Fibroblast of lung (primary cell): ENCODE results near the gene NAIF1. TPM values are rescaled to one million over a fixed set of nuclear protein-coding genes. Genes with fewer than 3 reads are reported as not detected.
A peak's percentile ranks its signal among the peaks of the same experiment; 100 is the strongest.

Source experiments
- DNase-seq, 2 donors: peaks; one replicate each; pipeline versions ENCODE4 v3.0.0 to v3.0.0-alpha.2; 2010; ENCODE audit warnings: low read depth in 2 of 2
- H2AFZ ChIP-seq: 2 replicates; pipeline ENCODE4 v1.5.1; 2012; ENCODE audit warnings: low read length, control low read depth, inconsistent platforms
- H3K27ac ChIP-seq: 2 replicates; pipeline ENCODE4 v1.5.1; 2011; ENCODE audit warnings: low read length, control low read depth; ENCODE audit not compliant: insufficient read depth
- H3K27me3 ChIP-seq: 2 replicates; pipeline ENCODE4 v1.5.1; 2011; ENCODE audit warnings: mild to moderate bottlenecking, low read length; ENCODE audit not compliant: control insufficient read depth, insufficient read depth
- H3K36me3 ChIP-seq: 2 replicates; pipeline ENCODE4 v1.5.1; 2011; ENCODE audit warnings: low read length; ENCODE audit not compliant: control insufficient read depth, insufficient read depth
- H3K4me1 ChIP-seq: 2 replicates; pipeline ENCODE4 v1.5.1; 2011; ENCODE audit warnings: low read length; ENCODE audit not compliant: control insufficient read depth, insufficient read depth; ENCODE audit errors: extremely low read depth
- H3K4me2 ChIP-seq: 2 replicates; pipeline ENCODE4 v1.5.1; 2011; ENCODE audit warnings: low read length, control low read depth; ENCODE audit not compliant: insufficient read depth; ENCODE audit errors: extremely low read depth
- H3K4me3 ChIP-seq, 4 experiments: fragments of 200-600 bp in 1 of 4; sonication (generic) in 1 of 4; replicated peaks in 1 of 4; 2 replicates each; pipeline ENCODE4 v1.5.1; 2011 to 2016; ENCODE audit warnings: low read length in 4 of 4, low read depth in 3 of 4, mild to moderate bottlenecking in 3 of 4, control low read depth in 2 of 4, inconsistent platforms in 1 of 4, mixed read lengths in 1 of 4; ENCODE audit not compliant: insufficient read depth in 1 of 4; ENCODE audit errors: control extremely low read depth in 1 of 4
- H3K79me2 ChIP-seq: 2 replicates; pipeline ENCODE4 v1.5.1; 2012; ENCODE audit warnings: mild to moderate bottlenecking, low read length, inconsistent platforms; ENCODE audit not compliant: control insufficient read depth, insufficient read depth
- H3K9ac ChIP-seq: 2 replicates; pipeline ENCODE4 v1.5.1; 2011; ENCODE audit warnings: mild to moderate bottlenecking, low read length, control low read depth; ENCODE audit not compliant: insufficient read depth
- H3K9me3 ChIP-seq: 2 replicates; pipeline ENCODE4 v1.5.1; 2012; ENCODE audit warnings: low read depth, low read length; ENCODE audit not compliant: control insufficient read depth, insufficient read depth
- H4K20me1 ChIP-seq: 2 replicates; pipeline ENCODE4 v1.5.1; 2011; ENCODE audit warnings: low read length; ENCODE audit not compliant: control insufficient read depth, insufficient read depth; ENCODE audit errors: extremely low read depth
- CTCF ChIP-seq, 2 donors: IDR thresholded peaks in 1 of 2; conservative IDR thresholded peaks in 1 of 2; 1 replicate in 1 of 2; 2 replicates in 1 of 2; pipeline ENCODE4 v1.5.1; 2011 to 2012; ENCODE audit warnings: low read length in 2 of 2, control low read depth in 1 of 2, inconsistent platforms in 1 of 2, low read depth in 1 of 2, mild to moderate bottlenecking in 1 of 2
- EZH2 ChIP-seq: IDR thresholded peaks from 2 replicates; pipeline ENCODE4 v1.5.1; 2012; ENCODE audit warnings: low read length, control low read depth, mild to moderate bottlenecking; ENCODE audit errors: missing control alignments
- polyA plus RNA-seq, 2 donors: library from polyadenylated mRNA; depleted of rRNA in 1 of 2; stranded (reverse) in 1 of 2; unstranded in 1 of 2; fragments of >200 nt; gene quantifications; 2 replicates each; pipeline ENCODE4 v1.2.1, GENCODE V29; 2011 to 2012; ENCODE audit warnings: missing spikeins in 1 of 2
- total RNA-seq: library from RNA; depleted of rRNA; stranded (reverse); fragments of >200 nt; gene quantifications from 2 replicates; pipeline ENCODE4 v1.2.1, GENCODE V29; 2014

NAIF1 gene
- total and polyA plus RNA-seq, 2 donors (not counting 1 experiment from before 2014, with no cell fraction given): 5.5 to 13.2 TPM

- Histone ChIP-seq H3K27me3 (no peaks in the 10 kb centered on the region), H4K20me1 (no peaks in the 10 kb centered on the region), H3K27ac (no peak overlapping the region), H3K4me1 (peaks cover 16% of the 10 kb centered on the region), H3K9me3 (no peaks in the 10 kb centered on the region), H3K4me2 (no peak overlapping the region), H3K79me2 (peaks cover 35% of the 10 kb centered on the region), H3K36me3 (peaks cover 66% of the 10 kb centered on the region), H2AFZ (no peak overlapping the region), H3K9ac (no peak overlapping the region), H3K4me3 (no peak overlapping the region)
- no peak for DNase-seq
- no peak for TF ChIP-seq EZH2
- TF ChIP-seq CTCF (conservative IDR thresholded peaks at IDR 0.05 in 1 of 2, IDR thresholded peaks at IDR 0.05 in 1 of 2; ENCODE audit: low read depth in 1 of 2, low read length in 2 of 2): no peak
Observed at GRCh38 chr9:128104171-128104618, 37.1 kb upstream of the NAIF1 start.

GRCh38 chr9:128103589-128103962, 36.5 kb upstream of the NAIF1 start:
- Histone ChIP-seq H4K20me1 (no peaks in the 10 kb centered on the region), H2AFZ (no peak overlapping the region), H3K9ac (no peak overlapping the region), H3K4me2 (no peak overlapping the region), H3K27me3 (no peaks in the 10 kb centered on the region), H3K4me3 (no peak overlapping the region), H3K79me2 (peaks cover 39% of the 10 kb centered on the region), H3K36me3 (peaks cover 65% of the 10 kb centered on the region), H3K9me3 (no peaks in the 10 kb centered on the region), H3K4me1 (peaks cover 17% of the 10 kb centered on the region), H3K27ac (no peak overlapping the region)
- DNase-seq: no peak
- TF ChIP-seq CTCF (conservative IDR thresholded peaks at IDR 0.05 in 1 of 2, IDR thresholded peaks at IDR 0.05 in 1 of 2; ENCODE audit: low read depth in 1 of 2, low read length in 2 of 2) (peak in 1 of 2 donors; percentile 13), EZH2 (no peak)

GRCh38 chr9:128102861-128103588, 35.9 kb upstream of the NAIF1 start:
- no peaks in the 10 kb centered on the region for H4K20me1 ChIP-seq
- H3K27me3 ChIP-seq: no peaks in the 10 kb centered on the region
- H3K4me2 ChIP-seq: no peak overlapping the region
- no peak overlapping the region for H3K9ac ChIP-seq
- DNase-seq: no peak
- H3K9me3 ChIP-seq: no peaks in the 10 kb centered on the region
- H2AFZ ChIP-seq: no peak overlapping the region
- no peak overlapping the region for H3K4me3 ChIP-seq
- TF ChIP-seq EZH2 (no peak), CTCF (conservative IDR thresholded peaks at IDR 0.05 in 1 of 2, IDR thresholded peaks at IDR 0.05 in 1 of 2; ENCODE audit: low read depth in 1 of 2, low read length in 2 of 2) (no peak)
- peaks cover 65% of the 10 kb centered on the region for H3K36me3 ChIP-seq
- H3K79me2 ChIP-seq: peaks cover 39% of the 10 kb centered on the region
- H3K4me1 ChIP-seq: peaks cover 18% of the 10 kb centered on the region
- no peak overlapping the region for H3K27ac ChIP-seq
